IMR-90 (cell line): Measurements from ENCODE around the gene ZNF19. TPM values are rescaled to one million over a fixed set of nuclear protein-coding genes. Genes with fewer than 3 reads are reported as not detected.

Experiments
- polyA plus RNA-seq, 3 experiments: library from polyadenylated mRNA; depleted of rRNA; stranded (reverse); fragments of >200 nt; gene quantifications; 2 replicates each; pipeline ENCODE4 v1.2.3, GENCODE V29; 2012; ENCODE audit warnings: low replicate concordance in 1 of 3
- total RNA-seq: library from RNA; depleted of rRNA; stranded (reverse); fragments of >200 nt; gene quantifications from 2 replicates; pipeline ENCODE4 v1.2.3, GENCODE V29; 2012; rRNA removed

ZNF19 gene
- total and polyA plus RNA-seq, 2 of the 4 experiments (the other 2 are of a cell fraction), result 0.89 to 2.9 TPM

Other genes with a start within 250 kb of the ZNF19 start
- gene CMTR2, start 199.9 kb downstream of the ZNF19 start, total RNA-seq, result 21.9 and 33.6 TPM in 2 replicates
- gene CMTR2, start 199.9 kb downstream of the ZNF19 start, polyA plus RNA-seq (2012; rRNA removed), result 6.9 and 10.6 TPM in 2 replicates
- 0.18 TPM in 1 of 2 replicates, not detected in the other for gene CALB2, start 130.6 kb downstream of the ZNF19 start, total RNA-seq
- 0.24 and 0.32 TPM in 2 replicates for gene CALB2, start 130.6 kb downstream of the ZNF19 start, polyA plus RNA-seq (2012; rRNA removed)
- not detected in 2 replicates for gene TLE7, start 47.3 kb downstream of the ZNF19 start, total RNA-seq
- not detected in 2 replicates for gene TLE7, start 47.3 kb downstream of the ZNF19 start, polyA plus RNA-seq (2012; rRNA removed)
- 8.8 and 11.7 TPM in 2 replicates for gene ZNF23, start 27.1 kb downstream of the ZNF19 start, total RNA-seq
- 5.9 and 7.5 TPM in 2 replicates for gene ZNF23, start 27.1 kb downstream of the ZNF19 start, polyA plus RNA-seq (2012; rRNA removed)
- gene CHST4, start 37.1 kb upstream of the ZNF19 start, total RNA-seq, result under 0.01 TPM in 1 of 2 replicates, not detected in the other
- 0.04 TPM in 1 of 2 replicates, not detected in the other for gene CHST4, start 37.1 kb upstream of the ZNF19 start, polyA plus RNA-seq (2012; rRNA removed)
- not detected in 2 replicates for gene TAT, start 87.8 kb upstream of the ZNF19 start, total RNA-seq
- gene TAT, start 87.8 kb upstream of the ZNF19 start, polyA plus RNA-seq (2012; rRNA removed), result not detected in 2 replicates
- not detected in 2 replicates for gene MARVELD3, start 136.9 kb upstream of the ZNF19 start, total RNA-seq
- gene MARVELD3, start 136.9 kb upstream of the ZNF19 start, polyA plus RNA-seq (2012; rRNA removed), result not detected in 2 replicates
- 9.2 and 10.2 TPM in 2 replicates for gene PHLPP2, start 235.4 kb upstream of the ZNF19 start, total RNA-seq
- 5.8 and 6.8 TPM in 2 replicates for gene PHLPP2, start 235.4 kb upstream of the ZNF19 start, polyA plus RNA-seq (2012; rRNA removed)